Fibroblast of mammary gland (primary cell): ENCODE data around the gene PRKACA.
A peak's percentile ranks its signal among the peaks of the same experiment; 100 is the strongest.

ENCODE experiments used
- DNase-seq: peaks from one replicate; pipeline ENCODE4 v3.0.0-alpha.2; 2010; ENCODE audit warnings: low read depth
- H3K4me3 ChIP-seq: 2 replicates; pipeline ENCODE4 v1.5.1; 2011; ENCODE audit warnings: low read depth, mild to moderate bottlenecking, low read length, moderate library complexity; ENCODE audit not compliant: control insufficient read depth
- TF ChIP-seq, protein P1 (sequence below): conservative IDR thresholded peaks from 2 replicates; pipeline ENCODE4 v1.5.1; 2011; ENCODE audit warnings: low read depth, low read length, inconsistent platforms; ENCODE audit not compliant: control insufficient read depth, insufficient read depth

PRKACA gene

DNA sequence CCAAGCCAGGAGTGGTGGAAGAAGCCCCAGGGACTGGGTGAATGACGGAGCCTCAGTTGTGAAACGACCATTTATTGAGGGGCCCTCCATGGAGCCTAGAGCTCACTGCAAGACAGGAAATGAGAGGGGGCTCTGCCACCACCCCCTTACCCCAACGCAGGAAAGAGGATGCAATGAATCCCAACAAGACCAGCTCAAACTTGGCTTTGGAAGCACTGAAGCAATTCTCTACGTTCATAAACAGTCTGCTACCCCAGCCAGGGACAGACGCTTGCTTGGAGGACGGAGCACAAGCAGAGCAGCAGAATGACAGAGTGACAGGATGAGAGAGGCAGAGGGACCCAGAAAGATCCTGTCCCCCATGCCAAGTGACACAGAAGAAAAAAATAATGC lies 1.0 kb downstream of the PRKACA start:
- DNase-seq, result no peak
- peak overlapping the region; percentile 74 for H3K4me3 ChIP-seq
- TF ChIP-seq, protein P1, sequence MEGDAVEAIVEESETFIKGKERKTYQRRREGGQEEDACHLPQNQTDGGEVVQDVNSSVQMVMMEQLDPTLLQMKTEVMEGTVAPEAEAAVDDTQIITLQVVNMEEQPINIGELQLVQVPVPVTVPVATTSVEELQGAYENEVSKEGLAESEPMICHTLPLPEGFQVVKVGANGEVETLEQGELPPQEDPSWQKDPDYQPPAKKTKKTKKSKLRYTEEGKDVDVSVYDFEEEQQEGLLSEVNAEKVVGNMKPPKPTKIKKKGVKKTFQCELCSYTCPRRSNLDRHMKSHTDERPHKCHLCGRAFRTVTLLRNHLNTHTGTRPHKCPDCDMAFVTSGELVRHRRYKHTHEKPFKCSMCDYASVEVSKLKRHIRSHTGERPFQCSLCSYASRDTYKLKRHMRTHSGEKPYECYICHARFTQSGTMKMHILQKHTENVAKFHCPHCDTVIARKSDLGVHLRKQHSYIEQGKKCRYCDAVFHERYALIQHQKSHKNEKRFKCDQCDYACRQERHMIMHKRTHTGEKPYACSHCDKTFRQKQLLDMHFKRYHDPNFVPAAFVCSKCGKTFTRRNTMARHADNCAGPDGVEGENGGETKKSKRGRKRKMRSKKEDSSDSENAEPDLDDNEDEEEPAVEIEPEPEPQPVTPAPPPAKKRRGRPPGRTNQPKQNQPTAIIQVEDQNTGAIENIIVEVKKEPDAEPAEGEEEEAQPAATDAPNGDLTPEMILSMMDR, result no peak

DNA sequence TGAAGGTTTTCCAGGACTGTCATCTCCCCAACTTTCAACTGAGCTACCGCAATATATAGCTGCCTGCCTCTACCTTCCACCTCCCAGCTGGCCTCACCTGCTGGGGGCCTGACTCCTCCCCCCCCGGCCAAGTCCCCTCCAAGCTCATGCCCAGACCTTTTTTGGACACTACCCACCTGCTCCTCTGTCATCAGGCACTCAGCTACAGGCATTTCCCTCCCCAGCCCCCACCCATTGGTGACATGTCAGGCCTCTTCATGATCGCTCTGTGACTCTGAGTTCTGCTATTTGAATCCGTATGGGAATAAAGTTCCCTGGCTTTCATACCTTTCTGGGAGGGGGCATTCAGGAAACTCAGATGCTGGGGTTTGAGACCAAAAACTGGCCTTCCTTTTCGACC lies 1.8 kb downstream of the PRKACA start:
- DNase-seq, result no peak
- no peak overlapping the region for H3K4me3 ChIP-seq
- TF ChIP-seq, protein P1, result no peak

DNA sequence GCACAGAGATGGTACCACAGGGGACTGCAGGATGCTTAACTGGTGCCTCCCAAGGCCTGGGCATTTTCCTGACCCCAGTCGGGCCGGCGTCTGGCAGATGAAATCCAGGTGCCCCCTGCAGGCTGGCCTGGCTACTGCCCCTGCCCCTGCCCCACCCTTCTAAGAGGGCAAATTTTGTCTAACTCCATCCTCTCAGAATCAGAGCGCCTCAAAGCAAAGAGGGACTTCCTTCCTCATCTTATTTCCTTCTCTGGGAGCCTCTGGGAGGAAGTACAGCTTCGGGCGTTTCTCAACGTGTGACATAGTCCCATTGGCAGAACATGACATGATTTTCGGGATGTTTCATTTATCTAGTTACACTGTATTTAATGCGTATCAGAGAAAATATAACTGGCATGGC lies 2.7 kb downstream of the PRKACA start:
- peak; percentile 25 for DNase-seq
- no peak overlapping the region for H3K4me3 ChIP-seq
- TF ChIP-seq, protein P1, result peak; percentile 31

DNA sequence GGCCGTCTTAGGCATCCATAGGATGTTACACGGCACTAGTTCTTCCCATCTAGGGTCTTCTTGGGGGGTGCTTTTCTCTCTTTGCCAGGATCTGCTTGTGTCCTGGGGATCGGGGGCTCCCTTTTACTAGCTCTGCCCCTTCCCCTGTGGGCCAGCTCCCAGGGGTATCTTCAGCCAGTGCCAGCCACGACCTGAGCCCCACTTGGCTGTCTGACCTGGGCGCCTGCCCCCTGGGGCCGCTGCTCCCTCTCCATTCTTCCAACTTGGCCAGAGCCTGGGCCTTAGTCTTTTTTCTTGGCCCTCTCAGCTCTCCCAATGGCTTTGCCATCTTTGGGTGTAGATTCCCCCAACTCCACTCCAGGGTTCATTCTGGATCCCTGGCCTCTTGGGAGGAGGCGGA lies 3.1 kb downstream of the PRKACA start:
- DNase-seq, result no peak
- TF ChIP-seq, protein P1, result no peak
- H3K4me3 ChIP-seq, result no peak overlapping the region

DNA sequence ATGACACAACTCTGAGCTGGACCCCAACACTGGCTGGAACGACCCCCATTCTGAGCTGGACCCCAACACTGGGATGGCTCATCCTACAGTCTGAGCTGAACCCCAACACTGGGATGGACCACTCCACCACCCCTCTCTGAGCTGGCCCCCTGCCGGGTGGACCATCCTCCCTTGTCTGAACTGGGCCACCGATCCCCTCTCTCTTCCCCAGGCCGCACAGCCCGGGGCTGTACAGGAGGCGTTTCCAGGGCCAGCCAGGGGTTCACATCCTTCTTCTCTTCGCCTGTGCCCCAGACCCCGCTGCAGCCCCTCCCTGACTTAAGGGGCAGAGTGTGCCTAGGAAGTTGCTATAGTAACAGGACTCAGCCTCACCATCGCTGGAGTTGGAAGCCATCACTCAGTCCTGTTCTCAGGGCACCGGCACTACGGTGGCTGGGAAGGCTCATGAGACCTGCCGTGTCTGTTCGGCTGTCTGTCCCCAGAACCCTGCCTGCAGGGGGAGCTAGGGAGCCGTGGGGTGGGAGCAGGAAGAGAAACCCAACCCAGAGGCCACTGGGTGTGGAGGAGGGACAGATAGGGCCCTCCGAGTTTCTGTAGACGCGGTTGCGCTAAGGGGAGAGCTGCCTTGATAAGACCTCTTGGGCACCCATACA lies 3.7 kb downstream of the PRKACA start:
- no peak overlapping the region for H3K4me3 ChIP-seq
- no peak for DNase-seq
- TF ChIP-seq, protein P1, result peak; percentile 31

DNA sequence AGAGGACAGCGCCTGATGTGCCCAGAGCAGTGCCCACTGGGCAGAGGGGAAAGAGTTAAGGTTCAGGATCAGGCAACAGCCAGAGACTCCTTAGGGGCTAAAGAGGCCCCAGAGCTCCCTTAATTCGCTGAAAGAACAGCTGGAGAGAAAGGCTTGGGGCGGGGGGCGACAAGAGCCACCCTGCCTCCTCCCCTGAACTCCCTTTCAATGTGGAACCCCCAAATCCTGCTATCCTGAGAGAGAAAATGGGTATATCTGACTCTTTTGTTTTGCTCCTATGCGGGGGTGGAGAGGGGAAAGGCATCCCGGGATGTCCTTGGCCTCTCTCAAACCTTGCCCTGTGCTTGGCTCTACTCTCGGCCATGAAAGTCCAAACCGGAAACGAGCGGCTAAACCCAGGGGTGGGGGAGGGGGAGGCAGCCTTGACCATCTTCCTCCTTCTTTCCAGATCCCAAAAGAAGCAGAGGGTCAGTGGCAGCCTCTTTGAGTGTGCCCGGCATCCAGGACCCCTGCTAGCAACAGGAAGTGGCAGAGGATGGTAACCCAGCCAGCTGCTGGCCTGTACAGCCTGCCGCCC lies 4.7 kb downstream of the PRKACA start:
- H3K4me3 ChIP-seq, result no peak overlapping the region
- TF ChIP-seq, protein P1, result no peak
- no peak for DNase-seq
